NCI-H1048 (cell line): ENCODE measurements around the gene OR1M1.
"Not testable (repeated sequence)": the region's sequence is repeated elsewhere in the genome, so short reads cannot be mapped to it uniquely, and the experiment has no call there.

Experiments
- DNase-seq: peaks from one replicate; lab custom pipeline; 2025; lab: John Stamatoyannopoulos, UW

The OR1M1 gene

GRCh38 chr19:9086761-9087160 lies at the start of gene OR1M1:
Gene OR1M1, plus strand, starts transcription at chr19:9087061. Its CDS starts 6,184 bp downstream, at chr19:9093245.
- no peak for DNase-seq

GRCh38 chr19:9037400-9038062 lies 49.3 kb upstream of the OR1M1 start:
- no peak for DNase-seq

GRCh38 chr19:9039728-9040127 lies 47.1 kb upstream of the OR1M1 start:
- no peak for DNase-seq

GRCh38 chr19:9040131-9040530 lies 46.7 kb upstream of the OR1M1 start:
- DNase-seq, result no peak

- no peak for DNase-seq
Observed at GRCh38 chr19:9041023-9041422, 45.8 kb upstream of the OR1M1 start.

- DNase-seq, result no peak
Observed at GRCh38 chr19:9043524-9043923, 43.3 kb upstream of the OR1M1 start.

- no peak for DNase-seq
Observed at GRCh38 chr19:9044449-9044848, 42.4 kb upstream of the OR1M1 start.

GRCh38 chr19:9046694-9047093 lies 40.2 kb upstream of the OR1M1 start:
- DNase-seq, result no peak

- no peak for DNase-seq
Observed at GRCh38 chr19:9052894-9053293, 34.0 kb upstream of the OR1M1 start.

GRCh38 chr19:9053674-9054073 lies 33.2 kb upstream of the OR1M1 start:
- DNase-seq, result not testable (repeated sequence)

- no peak for DNase-seq
Observed at GRCh38 chr19:9054207-9054606, 32.7 kb upstream of the OR1M1 start.

GRCh38 chr19:9054765-9055164 lies 32.1 kb upstream of the OR1M1 start:
- no peak for DNase-seq

- DNase-seq, result not testable (repeated sequence)
Observed at GRCh38 chr19:9056131-9056530, 30.7 kb upstream of the OR1M1 start.

- DNase-seq, result no peak
Observed at GRCh38 chr19:9057505-9058258, 29.2 kb upstream of the OR1M1 start.

GRCh38 chr19:9058905-9059667 lies 27.8 kb upstream of the OR1M1 start:
- DNase-seq, result no peak

- DNase-seq, result no peak
Observed at GRCh38 chr19:9060564-9061340, 26.1 kb upstream of the OR1M1 start.

- no peak for DNase-seq
Observed at GRCh38 chr19:9061879-9062278, 25.0 kb upstream of the OR1M1 start.

- no peak for DNase-seq
Observed at GRCh38 chr19:9065457-9066014, 21.3 kb upstream of the OR1M1 start.

- no peak for DNase-seq
Observed at GRCh38 chr19:9070066-9070465, 16.8 kb upstream of the OR1M1 start.

- not testable (repeated sequence) for DNase-seq
Observed at GRCh38 chr19:9071720-9072119, 15.1 kb upstream of the OR1M1 start.

GRCh38 chr19:9073806-9074205 lies 13.1 kb upstream of the OR1M1 start:
- DNase-seq, result no peak
